ENCODE results near the gene CPEB4. TPM values are rescaled to one million over a fixed set of nuclear protein-coding genes. Genes with fewer than 3 reads are reported as not detected.

Gene CPEB4
- total and polyA plus RNA-seq, 2 donors (not counting 1 experiment from before 2014, with no cell fraction given), result 8.4 to 26.0 TPM

DNA sequence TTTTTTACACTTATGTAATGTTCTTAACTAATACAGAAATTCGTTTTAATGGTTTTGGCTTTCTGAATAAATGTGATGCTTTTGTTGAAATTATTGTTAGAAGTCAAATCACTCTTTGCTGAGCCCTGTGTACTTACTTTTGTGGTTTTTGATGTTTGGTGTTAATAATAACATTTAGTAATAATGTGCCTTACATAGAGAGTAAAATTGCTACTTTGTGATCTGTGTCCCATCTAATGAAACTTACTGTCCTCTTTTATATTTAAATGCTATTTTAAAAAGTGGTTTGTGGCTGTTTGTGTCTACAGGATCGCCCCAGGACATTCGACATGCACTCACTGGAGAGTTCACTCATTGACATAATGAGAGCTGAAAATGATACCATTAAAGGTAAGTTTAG, 22.1 kb downstream of the CPEB4 start:
- WGBS (ENCODE audit: insufficient coverage), result no CpG with 5 or more reads among the region's 3 CpGs
- intact Hi-C loops (cut with micrococcal nuclease), result no loop called here
- no peaks in the 10 kb centered on the region for H3K27me3 Mint-ChIP-seq

DNA sequence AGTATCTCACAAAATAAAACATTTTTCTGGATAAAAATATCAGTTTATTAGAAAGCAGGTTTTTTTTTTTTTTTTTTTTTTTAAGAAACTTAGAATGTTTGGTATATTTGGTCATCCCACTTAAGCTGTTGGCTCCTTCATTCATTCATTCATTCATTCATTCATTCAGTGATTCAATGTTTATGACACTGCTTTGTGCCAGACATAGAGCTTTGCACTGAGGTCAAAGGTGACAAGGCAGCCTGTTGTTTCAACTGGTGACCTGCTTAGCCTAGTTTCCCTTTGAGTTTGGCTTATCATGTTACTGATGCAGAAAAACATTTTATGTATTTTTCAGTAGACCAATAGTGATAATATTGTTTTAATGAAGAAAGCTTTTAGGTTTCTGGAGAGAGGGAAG, 23.5 kb downstream of the CPEB4 start:
- peaks cover 34% of the 10 kb centered on the region for H3K4me1 Mint-ChIP-seq
- peaks cover 6% of the 10 kb centered on the region for H3K79me2 ChIP-seq (ENCODE audit: control insufficient read depth, insufficient read depth, low read length)
- TF ChIP-seq, protein P1, sequence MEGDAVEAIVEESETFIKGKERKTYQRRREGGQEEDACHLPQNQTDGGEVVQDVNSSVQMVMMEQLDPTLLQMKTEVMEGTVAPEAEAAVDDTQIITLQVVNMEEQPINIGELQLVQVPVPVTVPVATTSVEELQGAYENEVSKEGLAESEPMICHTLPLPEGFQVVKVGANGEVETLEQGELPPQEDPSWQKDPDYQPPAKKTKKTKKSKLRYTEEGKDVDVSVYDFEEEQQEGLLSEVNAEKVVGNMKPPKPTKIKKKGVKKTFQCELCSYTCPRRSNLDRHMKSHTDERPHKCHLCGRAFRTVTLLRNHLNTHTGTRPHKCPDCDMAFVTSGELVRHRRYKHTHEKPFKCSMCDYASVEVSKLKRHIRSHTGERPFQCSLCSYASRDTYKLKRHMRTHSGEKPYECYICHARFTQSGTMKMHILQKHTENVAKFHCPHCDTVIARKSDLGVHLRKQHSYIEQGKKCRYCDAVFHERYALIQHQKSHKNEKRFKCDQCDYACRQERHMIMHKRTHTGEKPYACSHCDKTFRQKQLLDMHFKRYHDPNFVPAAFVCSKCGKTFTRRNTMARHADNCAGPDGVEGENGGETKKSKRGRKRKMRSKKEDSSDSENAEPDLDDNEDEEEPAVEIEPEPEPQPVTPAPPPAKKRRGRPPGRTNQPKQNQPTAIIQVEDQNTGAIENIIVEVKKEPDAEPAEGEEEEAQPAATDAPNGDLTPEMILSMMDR (IDR thresholded peaks at IDR 0.05), result no peak
- TF ChIP-seq EZH2 (IDR thresholded peaks at IDR 0.05; ENCODE audit: borderline replicate concordance, insufficient read depth, low read depth, low read length, poor library complexity, severe bottlenecking), result no peak
- no peaks in the 10 kb centered on the region for H3K9me3 Mint-ChIP-seq (ENCODE audit: insufficient read depth)
- no peak overlapping the region for H3K4me2 ChIP-seq (replicated peaks; ENCODE audit: low read depth, low read length, poor library complexity, severe bottlenecking)
- H3K27ac Mint-ChIP-seq, result no peak overlapping the region
- no peaks in the 10 kb centered on the region for H3K27me3 ChIP-seq (replicated peaks in 1 of 4; ENCODE audit: control extremely low read depth in 1 of 4, control insufficient read depth in 3 of 4, insufficient read depth in 4 of 4, low read length in 3 of 4)
- H3K36me3 ChIP-seq (replicated peaks in 1 of 2; ENCODE audit: control extremely low read depth in 1 of 2, control insufficient read depth in 1 of 2, extremely low read depth in 1 of 2, insufficient read depth in 2 of 2, low read length in 1 of 2), result peaks cover 4 to 6% of the 10 kb centered on the region in 2 experiments
- no peak for DNase-seq
- H2AFZ ChIP-seq (ENCODE audit: insufficient read depth, low read depth, low read length, poor library complexity, severe bottlenecking), result no peak overlapping the region
- ChIA-PET CTCF (interaction anchor here (0.7 to 2.9 kb wide), 2 partner anchors 13 to 125 kb away, joined by 3 to 20 read pairs; no protein-coding TSS in a partner anchor), POLR2A (no interaction called here)
- H4K20me1 ChIP-seq (ENCODE audit: control insufficient read depth, insufficient read depth, low read length, poor library complexity, severe bottlenecking), result peaks cover 5% of the 10 kb centered on the region
- no peak overlapping the region for H3K4me3 ChIP-seq (ENCODE audit: control extremely low read depth in 1 of 5, extremely low read depth in 1 of 5, insufficient read depth in 1 of 5, low read depth in 2 of 5, low read length in 4 of 5)
- no peak overlapping the region for H3K4me3 Mint-ChIP-seq
- H3K9ac ChIP-seq (ENCODE audit: low read length), result no peak overlapping the region
- ATAC-seq (ENCODE audit: low read depth), result no peak
- peaks cover 20 to 26% of the 10 kb centered on the region in 2 donors for H3K4me1 ChIP-seq (ENCODE audit: control insufficient read depth in 2 of 2, insufficient read depth in 2 of 2, low read length in 2 of 2)
- H3K9me3 ChIP-seq (ENCODE audit: control extremely low read depth in 1 of 3, control insufficient read depth in 2 of 3, insufficient read depth in 1 of 3, low read length in 2 of 3), result no peaks in the 10 kb centered on the region
- intact Hi-C loops (cut with micrococcal nuclease), result no loop called here
- no peak overlapping the region for H3K27ac ChIP-seq (ENCODE audit: low read length in 2 of 2)
- H3K27me3 Mint-ChIP-seq, result no peaks in the 10 kb centered on the region

More for the DNA sequence above, 22.1 kb downstream of the CPEB4 start:
- DNase-seq, result no peak
- Mint-ChIP-seq H3K4me1 (peaks cover 25% of the 10 kb centered on the region), H3K27ac (no peak overlapping the region), H3K4me3 (no peak overlapping the region), H3K9me3 (ENCODE audit: insufficient read depth) (no peaks in the 10 kb centered on the region)
- Histone ChIP-seq H3K27me3 (replicated peaks in 1 of 4; ENCODE audit: control extremely low read depth in 1 of 4, control insufficient read depth in 3 of 4, insufficient read depth in 4 of 4, low read length in 3 of 4) (no peaks in the 10 kb centered on the region), H3K36me3 (replicated peaks in 1 of 2; ENCODE audit: control extremely low read depth in 1 of 2, control insufficient read depth in 1 of 2, extremely low read depth in 1 of 2, insufficient read depth in 2 of 2, low read length in 1 of 2) (peaks cover 2 to 13% of the 10 kb centered on the region in 2 experiments), H3K9ac (ENCODE audit: low read length) (no peak overlapping the region), H2AFZ (ENCODE audit: insufficient read depth, low read depth, low read length, poor library complexity, severe bottlenecking) (no peak overlapping the region), H3K27ac (ENCODE audit: low read length in 2 of 2) (no peak overlapping the region), H3K4me3 (ENCODE audit: control extremely low read depth in 1 of 5, extremely low read depth in 1 of 5, insufficient read depth in 1 of 5, low read depth in 2 of 5, low read length in 4 of 5) (no peak overlapping the region), H3K4me1 (ENCODE audit: control insufficient read depth in 2 of 2, insufficient read depth in 2 of 2, low read length in 2 of 2) (peaks cover 15 to 20% of the 10 kb centered on the region in 2 donors), H3K4me2 (replicated peaks; ENCODE audit: low read depth, low read length, poor library complexity, severe bottlenecking) (no peak overlapping the region), H3K79me2 (ENCODE audit: control insufficient read depth, insufficient read depth, low read length) (peaks cover 13% of the 10 kb centered on the region), H3K9me3 (ENCODE audit: control extremely low read depth in 1 of 3, control insufficient read depth in 2 of 3, insufficient read depth in 1 of 3, low read length in 2 of 3) (no peaks in the 10 kb centered on the region), H4K20me1 (ENCODE audit: control insufficient read depth, insufficient read depth, low read length, poor library complexity, severe bottlenecking) (peaks cover 5% of the 10 kb centered on the region)
- ATAC-seq (ENCODE audit: low read depth), result no peak
- ChIA-PET POLR2A (no interaction called here), CTCF (no interaction called here)
- no peak for TF ChIP-seq EZH2 (IDR thresholded peaks at IDR 0.05; ENCODE audit: borderline replicate concordance, insufficient read depth, low read depth, low read length, poor library complexity, severe bottlenecking)
- TF ChIP-seq, protein P1 (IDR thresholded peaks at IDR 0.05), result no peak

All from B cell (primary cell).